Measurements from ENCODE around the gene NEDD9.

Gene NEDD9

DNA sequence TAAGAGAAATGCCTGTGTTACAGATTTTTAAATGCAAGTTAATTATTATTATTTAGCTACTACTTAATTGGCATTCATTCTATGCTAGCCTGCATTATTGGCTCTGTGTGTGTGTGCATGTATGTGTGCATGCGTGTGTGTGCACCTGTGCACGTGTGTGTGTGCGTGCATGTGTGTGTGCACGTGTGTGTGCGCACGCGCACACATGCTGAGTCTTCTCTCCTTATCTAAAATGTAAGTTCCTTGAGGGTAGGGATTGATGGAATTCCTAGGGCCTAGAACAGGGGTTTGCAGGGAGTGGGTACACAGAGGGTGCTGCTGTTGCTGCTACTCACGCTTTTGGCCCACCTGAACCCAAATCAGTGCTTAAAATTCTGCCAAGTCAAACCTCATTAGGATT lies 43.8 kb upstream of the NEDD9 start:
- H3K36me3 ChIP-seq (replicated peaks; ENCODE audit: low read depth, low read length) = peaks cover 48% of the 10 kb centered on the region
- peaks cover 61% of the 10 kb centered on the region for H3K79me2 ChIP-seq (ENCODE audit: low read length)
- peak overlapping the region; percentile 100 for H3K27ac ChIP-seq (ENCODE audit: low read length)
- H3K9me3 ChIP-seq (ENCODE audit: insufficient read depth, low read length) = no peaks in the 10 kb centered on the region
- TF ChIP-seq, protein P1, sequence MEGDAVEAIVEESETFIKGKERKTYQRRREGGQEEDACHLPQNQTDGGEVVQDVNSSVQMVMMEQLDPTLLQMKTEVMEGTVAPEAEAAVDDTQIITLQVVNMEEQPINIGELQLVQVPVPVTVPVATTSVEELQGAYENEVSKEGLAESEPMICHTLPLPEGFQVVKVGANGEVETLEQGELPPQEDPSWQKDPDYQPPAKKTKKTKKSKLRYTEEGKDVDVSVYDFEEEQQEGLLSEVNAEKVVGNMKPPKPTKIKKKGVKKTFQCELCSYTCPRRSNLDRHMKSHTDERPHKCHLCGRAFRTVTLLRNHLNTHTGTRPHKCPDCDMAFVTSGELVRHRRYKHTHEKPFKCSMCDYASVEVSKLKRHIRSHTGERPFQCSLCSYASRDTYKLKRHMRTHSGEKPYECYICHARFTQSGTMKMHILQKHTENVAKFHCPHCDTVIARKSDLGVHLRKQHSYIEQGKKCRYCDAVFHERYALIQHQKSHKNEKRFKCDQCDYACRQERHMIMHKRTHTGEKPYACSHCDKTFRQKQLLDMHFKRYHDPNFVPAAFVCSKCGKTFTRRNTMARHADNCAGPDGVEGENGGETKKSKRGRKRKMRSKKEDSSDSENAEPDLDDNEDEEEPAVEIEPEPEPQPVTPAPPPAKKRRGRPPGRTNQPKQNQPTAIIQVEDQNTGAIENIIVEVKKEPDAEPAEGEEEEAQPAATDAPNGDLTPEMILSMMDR (IDR thresholded peaks at IDR 0.05; ENCODE audit: low read depth, low read length) = no peak
- TF ChIP-seq EZH2phosphoT487 (IDR thresholded peaks at IDR 0.05; ENCODE audit: low read depth) = no peak
- peak overlapping the region; percentile 96 for H3K9ac ChIP-seq (ENCODE audit: low read length)
- peak overlapping the region; percentile 90 for H3K4me2 ChIP-seq (ENCODE audit: low read length)
- no peaks in the 10 kb centered on the region for H3K27me3 ChIP-seq (ENCODE audit: low read depth, low read length)
- no peak overlapping the region for H3K4me3 ChIP-seq (ENCODE audit: low read length)
- peaks cover 80% of the 10 kb centered on the region for H3K4me1 ChIP-seq (ENCODE audit: low read length)
- no peak overlapping the region for H2AFZ ChIP-seq (ENCODE audit: low read depth, low read length)
- H4K20me1 ChIP-seq (ENCODE audit: insufficient read depth, low read length) = no peaks in the 10 kb centered on the region

- H3K4me1 ChIP-seq (ENCODE audit: low read length) = peaks cover 80% of the 10 kb centered on the region
These were observed 43.1 kb upstream of the NEDD9 start for GRCh38 chr6:11275598-11275997.

GRCh38 chr6:11273406-11274065 lies 41.1 kb upstream of the NEDD9 start:
- H3K4me3 ChIP-seq (ENCODE audit: low read length) = no peak overlapping the region
- H2AFZ ChIP-seq (ENCODE audit: low read depth, low read length) = no peak overlapping the region
- no peak overlapping the region for H3K4me2 ChIP-seq (ENCODE audit: low read length)
- H3K79me2 ChIP-seq (ENCODE audit: low read length) = peaks cover 51% of the 10 kb centered on the region
- H3K27ac ChIP-seq (ENCODE audit: low read length) = 0 out of 2 replicates have a peak overlapping the region, but pooled peaks have one; percentile 100
- H3K9ac ChIP-seq (ENCODE audit: low read length) = no peak overlapping the region
- H3K4me1 ChIP-seq (ENCODE audit: low read length) = peaks cover 64% of the 10 kb centered on the region
- H3K27me3 ChIP-seq (ENCODE audit: low read depth, low read length) = no peaks in the 10 kb centered on the region
- no peaks in the 10 kb centered on the region for H3K9me3 ChIP-seq (ENCODE audit: insufficient read depth, low read length)
- TF ChIP-seq, protein P1 (IDR thresholded peaks at IDR 0.05; ENCODE audit: low read depth, low read length) = no peak
- TF ChIP-seq EZH2phosphoT487 (IDR thresholded peaks at IDR 0.05; ENCODE audit: low read depth) = no peak
- peaks cover 35% of the 10 kb centered on the region for H3K36me3 ChIP-seq (replicated peaks; ENCODE audit: low read depth, low read length)
- H4K20me1 ChIP-seq (ENCODE audit: insufficient read depth, low read length) = no peaks in the 10 kb centered on the region

More at GRCh38 chr6:11275598-11275997, 43.1 kb upstream of the NEDD9 start:
- no peaks in the 10 kb centered on the region for H3K9me3 ChIP-seq (ENCODE audit: insufficient read depth, low read length)
- H3K79me2 ChIP-seq (ENCODE audit: low read length) = peaks cover 66% of the 10 kb centered on the region
- H3K4me2 ChIP-seq (ENCODE audit: low read length) = peak overlapping the region; percentile 90
- H4K20me1 ChIP-seq (ENCODE audit: insufficient read depth, low read length) = no peaks in the 10 kb centered on the region
- H3K36me3 ChIP-seq (replicated peaks; ENCODE audit: low read depth, low read length) = peaks cover 43% of the 10 kb centered on the region
- peak overlapping the region; percentile 96 for H3K9ac ChIP-seq (ENCODE audit: low read length)
- TF ChIP-seq EZH2phosphoT487 (IDR thresholded peaks at IDR 0.05; ENCODE audit: low read depth) = no peak
- TF ChIP-seq, protein P1 (IDR thresholded peaks at IDR 0.05; ENCODE audit: low read depth, low read length) = no peak
- H3K27ac ChIP-seq (ENCODE audit: low read length) = peak overlapping the region; percentile 100
- H3K27me3 ChIP-seq (ENCODE audit: low read depth, low read length) = no peaks in the 10 kb centered on the region
- H2AFZ ChIP-seq (ENCODE audit: low read depth, low read length) = no peak overlapping the region
- 0 out of 2 replicates have a peak overlapping the region, but pooled peaks have one; percentile 45 for H3K4me3 ChIP-seq (ENCODE audit: low read length)

- Histone ChIP-seq H3K4me2 (ENCODE audit: low read length) (no peak overlapping the region), H3K9me3 (ENCODE audit: insufficient read depth, low read length) (no peaks in the 10 kb centered on the region), H3K9ac (ENCODE audit: low read length) (no peak overlapping the region), H3K4me3 (ENCODE audit: low read length) (no peak overlapping the region), H3K36me3 (replicated peaks; ENCODE audit: low read depth, low read length) (peaks cover 35% of the 10 kb centered on the region), H2AFZ (ENCODE audit: low read depth, low read length) (no peak overlapping the region), H3K27ac (ENCODE audit: low read length) (no peak overlapping the region), H3K27me3 (ENCODE audit: low read depth, low read length) (no peaks in the 10 kb centered on the region), H3K79me2 (ENCODE audit: low read length) (peaks cover 51% of the 10 kb centered on the region), H3K4me1 (ENCODE audit: low read length) (peaks cover 56% of the 10 kb centered on the region), H4K20me1 (ENCODE audit: insufficient read depth, low read length) (no peaks in the 10 kb centered on the region)
- TF ChIP-seq, protein P1 (IDR thresholded peaks at IDR 0.05; ENCODE audit: low read depth, low read length) = no peak
- TF ChIP-seq EZH2phosphoT487 (IDR thresholded peaks at IDR 0.05; ENCODE audit: low read depth) = no peak
These were observed 40.2 kb upstream of the NEDD9 start for GRCh38 chr6:11272491-11273192.
